ENCODE results near the gene FAM111A.

GRCh38 chr11:59193587-59194130 lies 51.0 kb downstream of the FAM111A start:
- TF ChIP-seq CTCF (IDR thresholded peaks at IDR 0.05) (no peak), TCF7L2 (IDR thresholded peaks at IDR 0.05; ENCODE audit: low read depth, low read length) (no peak), POLR2AphosphoS5 (IDR thresholded peaks at IDR 0.05; ENCODE audit: low read depth, low read length) (no peak), SIN3A (IDR thresholded peaks at IDR 0.05; ENCODE audit: borderline replicate concordance, insufficient read depth, low read depth, low read length) (no peak)

All from Panc1 (cell line).